Uterus (tissue), 4 donors: ENCODE measurements around the gene IGSF11. TPM values are rescaled to one million over a fixed set of nuclear protein-coding genes. Genes with fewer than 3 reads are reported as not detected.

ENCODE experiments used
- DNase-seq, 2 donors: peaks; one replicate each; pipeline ENCODE4 v3.0.0-alpha.2; 2019 to 2020
- H3K27ac ChIP-seq, 2 donors: fragments of 200-600 bp; sonication (generic); 1 replicate in 1 of 2; 2 replicates in 1 of 2; pipeline ENCODE4 v1.5.1; 2016 to 2018
- H3K27me3 ChIP-seq, 2 donors: fragments of 200-600 bp; sonication (generic); one replicate each; pipeline ENCODE4 v1.5.1; 2018 to 2019; ENCODE audit warnings: control low read depth in 1 of 2
- H3K36me3 ChIP-seq, 2 donors: fragments of 200-600 bp; sonication (generic); one replicate each; pipeline ENCODE4 v1.5.1; 2019; ENCODE audit warnings: control low read depth in 1 of 2
- H3K4me1 ChIP-seq, 2 donors: fragments of 200-600 bp; sonication (generic); one replicate each; pipeline ENCODE4 v1.5.1; 2018 to 2019; ENCODE audit warnings: control low read depth in 1 of 2
- H3K4me3 ChIP-seq, 2 donors: fragments of 200-600 bp; sonication (generic); 1 replicate in 1 of 2; 2 replicates in 1 of 2; pipeline ENCODE4 v1.5.1; 2018 to 2019; ENCODE audit warnings: mild to moderate bottlenecking in 1 of 2
- H3K9me3 ChIP-seq, 2 donors: fragments of 200-600 bp; sonication (generic); one replicate each; pipeline ENCODE4 v1.5.1; 2019; ENCODE audit warnings: control low read depth in 1 of 2
- POLR2A ChIP-seq, 2 donors: fragments of 450-650 bp; IDR thresholded peaks; one replicate each; pipeline ENCODE4 v1.6.1; 2016; ENCODE audit warnings: antibody characterized with exemption in 2 of 2, mild to moderate bottlenecking in 1 of 2, moderate library complexity in 1 of 2
- intact Hi-C: fragments of 100-400 bp; cut with DNase I; formaldehyde crosslinking; loops from one replicate; pipeline ENCODE4 v1.15.1; 2023; ENCODE audit warnings: low total_unique reads
- total RNA-seq, 4 donors: library from RNA; depleted of rRNA in 3 of 4; stranded (reverse); fragments of >200 nt in 3 of 4; gene quantifications; one replicate each; pipeline versions ENCODE4 v1.1.0 to v1.2.4, GENCODE V29; 2014 to 2023
- TF ChIP-seq, protein P1 (sequence below), 4 experiments: fragments of 200-600 bp in 2 of 4; fragments of 450-650 bp in 2 of 4; sonication (generic) in 2 of 4; IDR thresholded peaks; one replicate each; pipeline ENCODE4 v1.5.1; 2016 to 2019; ENCODE audit warnings: antibody characterized with exemption in 4 of 4, mild to moderate bottlenecking in 2 of 4, moderate library complexity in 1 of 4
- donor health status: DM: yes; HTN: yes; CAD: no.

Gene IGSF11
- total RNA-seq, 4 donors from 2014 or later: 1.2 to 4.4 TPM; not detected in 2

DNA sequence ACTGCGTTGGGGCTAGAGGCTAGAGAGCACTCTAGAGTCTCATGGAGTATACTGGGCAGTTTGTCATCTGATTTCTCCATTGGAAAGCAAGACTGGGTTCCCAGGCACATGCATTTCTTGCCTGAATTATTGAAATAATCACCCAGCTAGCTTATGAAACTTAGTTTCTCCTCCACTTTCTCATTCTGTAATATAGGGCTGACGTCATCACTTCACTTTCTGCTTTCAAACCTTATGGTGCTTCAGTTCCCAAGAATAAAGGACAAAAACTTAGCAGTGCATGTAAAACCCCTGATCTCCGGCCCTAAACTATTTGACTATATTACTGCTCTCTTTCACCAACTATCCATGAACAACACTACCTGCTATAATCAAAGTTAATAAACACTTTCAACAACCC is 147.9 kb downstream of the IGSF11 start:
- Histone ChIP-seq H3K9me3 (no peaks in the 10 kb centered on the region), H3K27me3 (no peaks in the 10 kb centered on the region), H3K4me3 (no peak overlapping the region), H3K27ac (no peak overlapping the region), H3K4me1 (no peaks in the 10 kb centered on the region), H3K36me3 (no peaks in the 10 kb centered on the region)
- no peak for DNase-seq
- intact Hi-C loops: no loop called here
- no peak for TF ChIP-seq POLR2A (IDR thresholded peaks at IDR 0.05)
- TF ChIP-seq, protein P1, sequence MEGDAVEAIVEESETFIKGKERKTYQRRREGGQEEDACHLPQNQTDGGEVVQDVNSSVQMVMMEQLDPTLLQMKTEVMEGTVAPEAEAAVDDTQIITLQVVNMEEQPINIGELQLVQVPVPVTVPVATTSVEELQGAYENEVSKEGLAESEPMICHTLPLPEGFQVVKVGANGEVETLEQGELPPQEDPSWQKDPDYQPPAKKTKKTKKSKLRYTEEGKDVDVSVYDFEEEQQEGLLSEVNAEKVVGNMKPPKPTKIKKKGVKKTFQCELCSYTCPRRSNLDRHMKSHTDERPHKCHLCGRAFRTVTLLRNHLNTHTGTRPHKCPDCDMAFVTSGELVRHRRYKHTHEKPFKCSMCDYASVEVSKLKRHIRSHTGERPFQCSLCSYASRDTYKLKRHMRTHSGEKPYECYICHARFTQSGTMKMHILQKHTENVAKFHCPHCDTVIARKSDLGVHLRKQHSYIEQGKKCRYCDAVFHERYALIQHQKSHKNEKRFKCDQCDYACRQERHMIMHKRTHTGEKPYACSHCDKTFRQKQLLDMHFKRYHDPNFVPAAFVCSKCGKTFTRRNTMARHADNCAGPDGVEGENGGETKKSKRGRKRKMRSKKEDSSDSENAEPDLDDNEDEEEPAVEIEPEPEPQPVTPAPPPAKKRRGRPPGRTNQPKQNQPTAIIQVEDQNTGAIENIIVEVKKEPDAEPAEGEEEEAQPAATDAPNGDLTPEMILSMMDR (IDR thresholded peaks at IDR 0.05): no peak

DNA sequence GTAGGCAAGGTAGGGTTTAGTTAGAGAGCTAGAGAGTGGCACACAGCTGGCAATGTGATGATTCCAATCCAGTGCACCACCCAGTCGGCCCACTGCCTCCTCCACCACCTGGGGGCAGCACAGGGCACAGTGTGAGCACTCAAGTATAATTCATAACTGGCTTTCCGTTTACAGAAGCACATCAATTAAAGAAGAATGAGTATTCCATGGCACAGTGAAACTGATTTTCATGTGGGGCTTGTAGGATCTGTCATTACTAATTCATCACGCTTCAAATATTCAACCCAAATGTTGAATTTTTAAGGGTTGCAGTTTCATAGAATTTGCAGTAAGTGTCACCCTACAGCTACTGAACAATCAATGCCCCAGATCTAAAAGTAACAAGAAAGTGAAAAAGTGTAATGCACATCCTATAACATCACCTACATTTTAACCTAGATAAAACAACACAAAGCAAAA is 149.9 kb downstream of the IGSF11 start:
- TF ChIP-seq, protein P1 (IDR thresholded peaks at IDR 0.05): peak; percentile 28 to 34 (median 30)
- TF ChIP-seq POLR2A (IDR thresholded peaks at IDR 0.05): no peak
- Histone ChIP-seq H3K4me3 (no peak overlapping the region), H3K9me3 (no peaks in the 10 kb centered on the region), H3K4me1 (no peaks in the 10 kb centered on the region), H3K27ac (no peak overlapping the region), H3K36me3 (no peaks in the 10 kb centered on the region), H3K27me3 (no peaks in the 10 kb centered on the region)
- no peak for DNase-seq
- intact Hi-C loops: no loop called here

DNA sequence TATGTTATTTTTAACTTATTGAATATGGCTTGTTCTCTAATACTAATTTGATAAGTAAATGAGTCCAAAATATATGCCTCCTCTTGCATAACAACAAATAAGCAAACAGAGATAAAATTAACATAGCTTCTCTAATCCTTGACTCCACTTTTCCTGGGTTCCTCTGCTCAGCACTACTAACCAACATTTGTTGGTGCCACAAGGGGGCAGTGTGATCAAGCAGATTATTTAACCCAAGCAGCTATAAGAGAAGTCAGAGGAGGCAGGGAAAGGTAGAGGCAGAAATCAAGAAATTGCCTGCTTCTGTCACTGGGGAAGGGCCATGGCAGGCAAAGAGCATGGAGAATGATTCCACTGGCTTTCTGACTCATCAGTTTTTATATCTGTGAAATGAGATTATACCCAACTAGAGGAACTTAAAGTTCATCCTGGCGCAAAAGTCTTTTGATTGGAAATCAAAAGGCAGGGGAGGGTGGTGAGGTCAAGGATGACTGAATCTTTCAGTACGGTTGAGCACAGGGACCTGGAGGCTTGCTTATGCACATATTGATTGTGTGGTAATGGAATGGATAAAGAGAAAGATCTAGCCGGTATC is 152.2 kb downstream of the IGSF11 start:
- TF ChIP-seq, protein P1 (IDR thresholded peaks at IDR 0.05): peak; percentile 44 to 60 (median 52)
- TF ChIP-seq POLR2A (IDR thresholded peaks at IDR 0.05): no peak

DNA sequence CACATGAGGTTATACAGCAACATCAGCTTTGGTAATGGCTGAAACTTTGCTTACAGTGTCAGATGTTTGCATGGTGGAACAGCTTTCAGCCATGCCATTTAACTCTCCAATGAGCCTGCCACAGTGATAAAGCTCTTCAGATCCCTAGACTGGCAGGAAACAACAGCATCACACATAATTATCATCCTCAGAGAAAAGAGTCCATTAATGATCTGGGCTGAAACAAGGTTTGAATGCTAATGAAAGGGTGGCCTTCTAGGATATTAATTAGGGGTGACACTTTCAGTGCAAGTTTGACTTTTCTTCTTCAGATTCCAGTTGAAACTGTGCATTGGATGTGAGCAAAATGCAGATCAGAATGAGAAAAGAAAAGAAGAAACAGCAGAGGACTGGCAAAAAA is 166.6 kb downstream of the IGSF11 start:
- Histone ChIP-seq H3K27ac (no peak overlapping the region), H3K4me1 (no peaks in the 10 kb centered on the region), H3K27me3 (no peaks in the 10 kb centered on the region), H3K4me3 (no peak overlapping the region), H3K9me3 (no peaks in the 10 kb centered on the region), H3K36me3 (no peaks in the 10 kb centered on the region)
- DNase-seq: no peak
- intact Hi-C loops: no loop called here
- TF ChIP-seq POLR2A (IDR thresholded peaks at IDR 0.05): no peak
- TF ChIP-seq, protein P1 (IDR thresholded peaks at IDR 0.05): no peak

More for the DNA sequence above, 152.2 kb downstream of the IGSF11 start:
- no peaks in the 10 kb centered on the region for H3K27me3 ChIP-seq
- H3K36me3 ChIP-seq: no peaks in the 10 kb centered on the region
- no peak overlapping the region for H3K4me3 ChIP-seq
- intact Hi-C loops: no loop called here
- H3K9me3 ChIP-seq: no peaks in the 10 kb centered on the region
- H3K4me1 ChIP-seq: no peaks in the 10 kb centered on the region
- no peak overlapping the region for H3K27ac ChIP-seq
- peak; percentile 36 to 37 for DNase-seq

DNA sequence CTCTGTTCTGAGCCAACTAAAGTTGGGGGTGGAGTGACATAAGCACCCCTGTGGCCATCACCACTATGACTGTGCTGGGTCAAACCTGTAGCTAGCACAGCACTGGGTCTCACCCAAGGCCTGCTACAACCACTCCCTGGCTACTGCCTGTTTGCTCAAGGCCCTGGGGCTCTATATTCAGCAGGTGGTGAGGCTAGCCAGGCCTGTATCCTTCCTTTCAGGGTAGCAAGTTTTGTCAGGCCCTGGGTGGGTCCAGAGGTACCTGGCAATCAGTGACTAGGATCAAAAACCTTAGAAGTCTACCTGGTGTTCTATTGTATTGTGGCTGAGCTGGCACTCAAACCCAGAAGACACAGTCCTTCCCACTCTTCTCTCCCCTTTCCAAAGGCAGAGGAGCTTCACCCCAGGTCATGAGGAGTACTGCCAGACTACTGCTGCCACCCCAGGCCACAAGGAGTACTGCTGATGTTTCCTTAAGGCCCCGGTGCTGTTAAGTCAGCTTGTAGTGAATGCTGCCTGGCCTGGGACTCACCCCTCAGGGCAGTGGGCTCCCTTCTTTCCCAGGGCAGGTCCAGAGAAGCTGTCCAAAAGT is 170.8 kb downstream of the IGSF11 start:
- TF ChIP-seq, protein P1 (IDR thresholded peaks at IDR 0.05): no peak
- no peak for TF ChIP-seq POLR2A (IDR thresholded peaks at IDR 0.05)
- intact Hi-C loops: no loop called here
- no peak for DNase-seq
- H3K4me3 ChIP-seq: no peak overlapping the region
- no peaks in the 10 kb centered on the region for H3K9me3 ChIP-seq
- no peaks in the 10 kb centered on the region for H3K27me3 ChIP-seq
- no peaks in the 10 kb centered on the region for H3K36me3 ChIP-seq
- H3K4me1 ChIP-seq: no peaks in the 10 kb centered on the region
- H3K27ac ChIP-seq: no peak overlapping the region
